ENCODE data around the gene PTPRN.

- no peak for TF ChIP-seq CTCF (conservative IDR thresholded peaks at IDR 0.05; ENCODE audit: low read length)
- TF ChIP-seq EZH2phosphoT487 (IDR thresholded peaks at IDR 0.05; ENCODE audit: borderline replicate concordance), result no peak
These were observed 59.0 kb downstream of the PTPRN start for GRCh38 chr2:219250049-219250781.
